ENCODE results near the gene MAD1L1. TPM values are rescaled to one million over a fixed set of nuclear protein-coding genes. Genes with fewer than 3 reads are reported as not detected.

Gene MAD1L1
- total RNA-seq, 1 donor from 2014 or later = 57.6 TPM

DNA sequence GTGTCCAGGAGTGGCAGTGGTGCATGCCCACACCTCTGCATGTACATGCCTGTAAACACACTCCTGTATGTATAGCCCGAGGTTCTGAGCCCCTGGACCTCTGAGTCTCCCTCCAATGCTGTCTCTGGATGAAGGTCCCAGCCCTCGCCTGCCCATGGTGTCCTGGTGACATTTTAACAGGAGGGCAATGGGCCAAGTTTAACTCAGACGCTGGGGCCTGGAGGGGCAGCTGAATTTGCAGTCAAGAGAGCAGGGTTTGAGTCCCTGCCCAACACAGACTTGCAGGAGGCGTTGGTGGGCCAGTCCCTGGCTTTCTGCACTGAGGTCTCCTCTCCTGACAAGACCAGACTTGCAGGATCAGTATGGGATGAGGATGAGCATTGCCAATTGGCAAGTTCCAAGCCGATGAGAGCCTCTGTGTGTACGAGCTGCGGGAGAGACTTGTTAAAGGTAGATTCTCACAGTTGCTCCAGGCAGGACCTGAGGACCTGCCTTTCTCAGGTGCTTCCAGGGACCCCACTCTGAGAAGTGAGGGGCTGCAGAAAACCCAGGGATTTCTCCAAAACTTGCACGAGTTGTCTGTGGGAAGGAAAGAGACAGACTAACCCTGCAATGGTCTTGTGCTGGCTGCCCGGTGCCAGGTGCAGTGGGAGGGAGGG, 420.8 kb downstream of the MAD1L1 start:
- Mint-ChIP-seq H3K4me1 (ENCODE audit: low read depth, unreplicated experiment) (peaks cover 20% of the 10 kb centered on the region), H3K36me3 (ENCODE audit: unreplicated experiment) (no peaks in the 10 kb centered on the region), H3K4me3 (ENCODE audit: unreplicated experiment) (no peak overlapping the region), H3K27ac (ENCODE audit: unreplicated experiment) (peak overlapping the region; percentile 64), H3K9me3 (ENCODE audit: unreplicated experiment) (peaks cover 1% of the 10 kb centered on the region), H3K27me3 (ENCODE audit: unreplicated experiment) (peaks cover 5% of the 10 kb centered on the region)
- no peak for DNase-seq
- TF ChIP-seq, protein P1, sequence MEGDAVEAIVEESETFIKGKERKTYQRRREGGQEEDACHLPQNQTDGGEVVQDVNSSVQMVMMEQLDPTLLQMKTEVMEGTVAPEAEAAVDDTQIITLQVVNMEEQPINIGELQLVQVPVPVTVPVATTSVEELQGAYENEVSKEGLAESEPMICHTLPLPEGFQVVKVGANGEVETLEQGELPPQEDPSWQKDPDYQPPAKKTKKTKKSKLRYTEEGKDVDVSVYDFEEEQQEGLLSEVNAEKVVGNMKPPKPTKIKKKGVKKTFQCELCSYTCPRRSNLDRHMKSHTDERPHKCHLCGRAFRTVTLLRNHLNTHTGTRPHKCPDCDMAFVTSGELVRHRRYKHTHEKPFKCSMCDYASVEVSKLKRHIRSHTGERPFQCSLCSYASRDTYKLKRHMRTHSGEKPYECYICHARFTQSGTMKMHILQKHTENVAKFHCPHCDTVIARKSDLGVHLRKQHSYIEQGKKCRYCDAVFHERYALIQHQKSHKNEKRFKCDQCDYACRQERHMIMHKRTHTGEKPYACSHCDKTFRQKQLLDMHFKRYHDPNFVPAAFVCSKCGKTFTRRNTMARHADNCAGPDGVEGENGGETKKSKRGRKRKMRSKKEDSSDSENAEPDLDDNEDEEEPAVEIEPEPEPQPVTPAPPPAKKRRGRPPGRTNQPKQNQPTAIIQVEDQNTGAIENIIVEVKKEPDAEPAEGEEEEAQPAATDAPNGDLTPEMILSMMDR (IDR thresholded peaks at IDR 0.05; ENCODE audit: partially characterized antibody, unreplicated experiment) = no peak

DNA sequence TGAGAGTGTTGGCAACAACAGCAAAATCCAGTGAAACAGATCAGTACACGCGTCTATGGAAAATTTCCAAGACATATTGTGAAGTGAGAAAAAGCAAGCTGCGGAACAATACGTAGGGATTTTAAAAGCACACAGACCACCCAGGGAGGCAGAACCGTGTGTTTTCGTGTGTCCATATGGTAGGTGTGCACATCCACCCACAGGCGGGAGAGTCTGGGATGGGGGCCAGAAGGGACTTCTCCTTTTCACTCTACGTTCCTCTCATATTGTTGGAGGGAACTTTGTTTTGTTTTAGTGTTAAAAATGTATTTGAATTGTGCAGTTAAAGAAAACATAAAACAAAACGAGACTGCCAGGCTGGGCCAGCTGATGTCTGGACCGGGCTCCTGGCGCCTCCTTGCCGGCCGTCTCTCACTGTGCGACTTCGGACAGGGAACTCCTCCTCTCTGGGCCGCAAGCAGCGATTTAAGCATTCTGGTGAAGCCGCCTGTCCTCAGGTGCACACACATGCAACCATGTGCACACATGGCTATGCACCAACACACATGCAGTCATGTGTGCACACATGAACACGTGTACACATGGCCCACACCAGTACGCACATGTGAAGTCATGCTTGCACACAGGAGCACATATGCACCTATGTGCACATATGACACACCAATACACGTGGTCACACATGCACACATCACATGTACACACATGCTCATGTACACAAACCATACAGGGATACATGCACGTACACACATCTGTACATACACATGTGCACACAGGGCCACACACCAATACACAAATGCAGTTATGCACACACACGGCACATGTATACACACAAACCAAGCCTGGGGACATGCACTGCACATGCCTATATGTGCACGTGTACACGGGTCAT, 421.5 kb downstream of the MAD1L1 start:
- H3K27me3 Mint-ChIP-seq (ENCODE audit: unreplicated experiment) = peaks cover 5% of the 10 kb centered on the region
- peaks cover 1% of the 10 kb centered on the region for H3K9me3 Mint-ChIP-seq (ENCODE audit: unreplicated experiment)
- peak overlapping the region; percentile 75 for H3K27ac Mint-ChIP-seq (ENCODE audit: unreplicated experiment)
- H3K4me1 Mint-ChIP-seq (ENCODE audit: low read depth, unreplicated experiment) = peaks cover 16% of the 10 kb centered on the region
- TF ChIP-seq, protein P1 (IDR thresholded peaks at IDR 0.05; ENCODE audit: partially characterized antibody, unreplicated experiment) = no peak
- H3K36me3 Mint-ChIP-seq (ENCODE audit: unreplicated experiment) = no peaks in the 10 kb centered on the region
- DNase-seq = no peak
- peak overlapping the region; percentile 21 for H3K4me3 Mint-ChIP-seq (ENCODE audit: unreplicated experiment)

DNA sequence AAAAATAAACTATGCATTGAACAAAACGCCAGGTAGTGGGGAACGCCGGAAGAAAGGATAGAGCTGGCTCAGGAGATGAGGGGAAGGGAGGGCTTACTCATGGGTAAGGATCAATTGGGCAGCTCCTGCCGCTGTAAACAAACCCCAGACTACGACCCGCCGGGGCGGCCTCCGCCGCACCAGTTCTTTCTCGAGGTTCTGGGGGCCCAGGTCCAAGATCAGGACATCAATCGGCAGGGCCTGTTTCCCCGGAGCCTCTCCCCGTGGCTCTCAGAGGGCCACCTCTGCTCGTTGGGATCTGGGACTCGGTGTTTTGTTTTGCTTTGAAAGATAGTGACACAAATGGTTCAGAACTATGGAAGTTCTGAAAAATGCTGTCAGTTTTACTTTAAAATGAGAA, 422.2 kb downstream of the MAD1L1 start:
- Mint-ChIP-seq H3K4me3 (ENCODE audit: unreplicated experiment) (peak overlapping the region; percentile 21), H3K27me3 (ENCODE audit: unreplicated experiment) (peaks cover 5% of the 10 kb centered on the region), H3K27ac (ENCODE audit: unreplicated experiment) (peak overlapping the region; percentile 75), H3K9me3 (ENCODE audit: unreplicated experiment) (peaks cover 1% of the 10 kb centered on the region), H3K36me3 (ENCODE audit: unreplicated experiment) (no peaks in the 10 kb centered on the region), H3K4me1 (ENCODE audit: low read depth, unreplicated experiment) (peaks cover 16% of the 10 kb centered on the region)
- TF ChIP-seq, protein P1 (IDR thresholded peaks at IDR 0.05; ENCODE audit: partially characterized antibody, unreplicated experiment) = no peak
- DNase-seq = no peak

DNA sequence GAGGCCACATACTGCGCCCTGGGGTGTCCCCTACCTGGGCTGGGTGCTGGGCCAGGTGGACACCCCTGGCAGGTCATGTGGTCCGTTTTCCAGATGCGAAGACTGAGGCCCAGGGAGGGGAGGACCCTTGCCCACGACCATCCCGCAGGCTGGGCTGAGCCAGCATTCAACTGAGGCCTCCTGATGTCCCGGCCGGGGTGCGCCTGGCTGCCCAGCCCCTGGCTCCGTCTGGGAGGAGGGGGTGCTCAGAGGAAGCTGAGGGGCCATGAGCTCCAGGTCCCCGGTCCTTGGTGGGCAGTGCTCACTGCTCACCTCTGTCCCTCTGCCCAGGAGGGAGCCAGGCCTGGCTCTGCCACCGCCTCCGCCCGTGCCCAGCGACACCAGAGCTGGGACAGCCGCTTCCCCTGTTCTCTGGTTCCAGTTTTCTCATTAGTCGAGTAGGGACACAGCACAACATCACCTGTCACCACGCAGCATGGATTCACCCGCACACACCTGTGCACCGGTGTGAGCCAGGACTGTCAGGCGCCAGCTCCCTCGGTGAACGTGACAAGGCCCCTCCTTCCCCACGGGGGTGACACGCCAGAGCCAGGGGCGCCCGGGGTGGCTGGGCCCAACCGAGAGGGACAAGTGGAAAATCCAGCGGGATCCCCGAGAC, 423.0 kb downstream of the MAD1L1 start:
- Mint-ChIP-seq H3K27me3 (ENCODE audit: unreplicated experiment) (peaks cover 5% of the 10 kb centered on the region), H3K4me3 (ENCODE audit: unreplicated experiment) (no peak overlapping the region), H3K27ac (ENCODE audit: unreplicated experiment) (no peak overlapping the region), H3K9me3 (ENCODE audit: unreplicated experiment) (peaks cover 1% of the 10 kb centered on the region), H3K4me1 (ENCODE audit: low read depth, unreplicated experiment) (peaks cover 16% of the 10 kb centered on the region), H3K36me3 (ENCODE audit: unreplicated experiment) (no peaks in the 10 kb centered on the region)
- DNase-seq = no peak
- TF ChIP-seq, protein P1 (IDR thresholded peaks at IDR 0.05; ENCODE audit: partially characterized antibody, unreplicated experiment) = no peak
